GM18861 (cell line): ENCODE measurements around the gene STK32B.
"Not testable (repeated sequence)": the region's sequence is repeated elsewhere in the genome, so short reads cannot be mapped to it uniquely, and the experiment has no call there.

ENCODE experiments used
- ATAC-seq: cut with Tn5 transposase; IDR thresholded peaks from one replicate; pipeline ENCODE4 v1.9.1; 2021; ENCODE audit not compliant: unreplicated experiment

Gene STK32B

GRCh38 chr4:5157791-5158770, 106.8 kb downstream of the STK32B start:
- ATAC-seq = no peak

GRCh38 chr4:5158825-5159224, 107.5 kb downstream of the STK32B start:
- no peak for ATAC-seq

GRCh38 chr4:5160668-5161067, 109.4 kb downstream of the STK32B start:
- ATAC-seq = no peak

GRCh38 chr4:5162909-5163508, 111.7 kb downstream of the STK32B start:
- no peak for ATAC-seq

- no peak for ATAC-seq
Measured at GRCh38 chr4:5164221-5164912, 113.1 kb downstream of the STK32B start.

GRCh38 chr4:5165420-5166369, 114.4 kb downstream of the STK32B start:
- no peak for ATAC-seq

GRCh38 chr4:5166377-5166776, 115.1 kb downstream of the STK32B start:
- ATAC-seq = no peak

- ATAC-seq = no peak
Measured at GRCh38 chr4:5168891-5169290, 117.6 kb downstream of the STK32B start.

GRCh38 chr4:5175836-5176235, 124.6 kb downstream of the STK32B start:
- ATAC-seq = not testable (repeated sequence)

GRCh38 chr4:5184606-5185005, 133.3 kb downstream of the STK32B start:
- ATAC-seq = no peak

- no peak for ATAC-seq
Measured at GRCh38 chr4:5185551-5185950, 134.3 kb downstream of the STK32B start.

GRCh38 chr4:5186271-5187064, 135.2 kb downstream of the STK32B start:
- no peak for ATAC-seq

GRCh38 chr4:5188130-5188529, 136.8 kb downstream of the STK32B start:
- no peak for ATAC-seq

- no peak for ATAC-seq
Measured at GRCh38 chr4:5191831-5192230, 140.6 kb downstream of the STK32B start.

- ATAC-seq = no peak
Measured at GRCh38 chr4:5192271-5192670, 141.0 kb downstream of the STK32B start.

GRCh38 chr4:5192678-5193077, 141.4 kb downstream of the STK32B start:
- ATAC-seq = no peak

- no peak for ATAC-seq
Measured at GRCh38 chr4:5198656-5199541, 147.6 kb downstream of the STK32B start.

- no peak for ATAC-seq
Measured at GRCh38 chr4:5199912-5200311, 148.6 kb downstream of the STK32B start.

- ATAC-seq = no peak
Measured at GRCh38 chr4:5200513-5200912, 149.2 kb downstream of the STK32B start.
